Stimulated activated naive B cell treated with anti-CD40 and anti-IgM and Interleukin-4, amounts not matched to agents 10 μg/mL and 1 μg/mL and 100 μg/mL, for 72 hours (primary cell): ENCODE results near the gene RBM15B.
"Not testable (repeated sequence)": the region's sequence is repeated elsewhere in the genome, so short reads cannot be mapped to it uniquely, and the experiment has no call there.

Experiments used
- ATAC-seq, 2 donors: fragments of 150-1000 bp; cut with Tn5 transposase; replicated peaks; 2 replicates each; pipeline ENCODE4 v1.10.0; 2021; ENCODE audit warnings: moderate library complexity in 1 of 2
- DNase-seq: peaks from one replicate; pipeline ENCODE4 v3.0.0; 2021
- H3K27ac Mint-ChIP-seq: one replicate; pipeline ENCODE4 v1.8.0; 2022; ENCODE audit warnings: mild to moderate bottlenecking, mixed read lengths
- H3K27me3 Mint-ChIP-seq, 2 donors: one replicate each; pipeline ENCODE4 v1.8.0; 2022; ENCODE audit warnings: mixed read lengths in 2 of 2
- H3K36me3 Mint-ChIP-seq, 2 donors: one replicate each; pipeline ENCODE4 v1.8.0; 2022; ENCODE audit warnings: mixed read lengths in 2 of 2, mild to moderate bottlenecking in 1 of 2
- H3K4me1 Mint-ChIP-seq, 2 donors: one replicate each; pipeline ENCODE4 v1.8.0; 2022; ENCODE audit warnings: mixed read lengths in 2 of 2, mild to moderate bottlenecking in 1 of 2
- H3K4me3 Mint-ChIP-seq, 2 donors: one replicate each; pipeline ENCODE4 v1.8.0; 2022; ENCODE audit warnings: mild to moderate bottlenecking in 2 of 2, mixed read lengths in 2 of 2, moderate library complexity in 1 of 2
- H3K9me3 Mint-ChIP-seq, 2 donors: one replicate each; pipeline ENCODE4 v1.8.0; 2022; ENCODE audit warnings: mixed read lengths in 2 of 2, mild to moderate bottlenecking in 1 of 2

The RBM15B gene

GRCh38 chr3:51384055-51384725 is 6.9 kb upstream of the RBM15B start:
- Mint-ChIP-seq H3K9me3 (no peaks in the 10 kb centered on the region), H3K4me3 (peak overlapping the region; percentile 95 to 96), H3K27me3 (peaks cover under 1 to 4% of the 10 kb centered on the region in 2 donors), H3K36me3 (peaks cover 12 to 27% of the 10 kb centered on the region in 2 donors), H3K4me1 (peaks cover 26 to 44% of the 10 kb centered on the region in 2 donors), H3K27ac (peak overlapping the region; percentile 98)
- peak; percentile 33 to 42 for ATAC-seq
- no peak for DNase-seq

GRCh38 chr3:51384726-51385473 is 6.2 kb upstream of the RBM15B start, which contains the start of gene MANF:
Gene MANF (plus strand): TSS chr3:51385291. CDS start chr3:51385343, 52 bp downstream.
- DNase-seq (peak; percentile 97), ATAC-seq (peak; percentile 97 to 98)
- Mint-ChIP-seq H3K4me1 (peaks cover 29 to 51% of the 10 kb centered on the region in 2 donors), H3K36me3 (peaks cover 18 to 33% of the 10 kb centered on the region in 2 donors), H3K4me3 (peak within 1 kb of the TSS; percentile 95 to 96), H3K27ac (peak within 1 kb of the TSS; percentile 98), H3K9me3 (no peaks in the 10 kb centered on the region), H3K27me3 (no peaks in the 10 kb centered on the region)

- no peak for DNase-seq
- peaks cover 36 to 59% of the 10 kb centered on the region in 2 donors for H3K4me1 Mint-ChIP-seq
These were observed 5.4 kb upstream of the RBM15B start for GRCh38 chr3:51385621-51386091.

GRCh38 chr3:51386159-51386851 is 4.8 kb upstream of the RBM15B start:
- peak overlapping the region; percentile 89 to 96 for H3K4me3 Mint-ChIP-seq
- DNase-seq (no peak), ATAC-seq (no peak)
- peaks cover 37 to 62% of the 10 kb centered on the region in 2 donors for H3K4me1 Mint-ChIP-seq
- H3K27ac Mint-ChIP-seq, result peak overlapping the region; percentile 87
- peaks cover 18 to 38% of the 10 kb centered on the region in 2 donors for H3K36me3 Mint-ChIP-seq
- H3K27me3 Mint-ChIP-seq, result no peaks in the 10 kb centered on the region
- no peaks in the 10 kb centered on the region for H3K9me3 Mint-ChIP-seq

More at GRCh38 chr3:51385621-51386091, 5.4 kb upstream of the RBM15B start:
- Mint-ChIP-seq H3K4me3 (peak overlapping the region; percentile 89 to 96), H3K27ac (peak overlapping the region; percentile 87), H3K36me3 (peaks cover 18 to 37% of the 10 kb centered on the region in 2 donors), H3K9me3 (no peaks in the 10 kb centered on the region), H3K27me3 (no peaks in the 10 kb centered on the region)
- no peak for ATAC-seq

- H3K9me3 Mint-ChIP-seq, result no peaks in the 10 kb centered on the region
- peaks cover 20 to 38% of the 10 kb centered on the region in 2 donors for H3K36me3 Mint-ChIP-seq
- ATAC-seq, result no peak
- peaks cover 37 to 62% of the 10 kb centered on the region in 2 donors for H3K4me1 Mint-ChIP-seq
- H3K27ac Mint-ChIP-seq, result peak overlapping the region; percentile 87
- DNase-seq, result no peak
- peak overlapping the region; percentile 89 to 96 for H3K4me3 Mint-ChIP-seq
- H3K27me3 Mint-ChIP-seq, result no peaks in the 10 kb centered on the region
These were observed 4.2 kb upstream of the RBM15B start for GRCh38 chr3:51386852-51387229.

- H3K27ac Mint-ChIP-seq, H3K9me3 Mint-ChIP-seq, ATAC-seq, DNase-seq, H3K27me3 Mint-ChIP-seq: not testable (repeated sequence)
- Mint-ChIP-seq H3K4me3 (peak overlapping the region; percentile 2 to 89), H3K4me1 (peaks cover 38 to 62% of the 10 kb centered on the region in 2 donors), H3K36me3 (peaks cover 20 to 35% of the 10 kb centered on the region in 2 donors)
These were observed 3.8 kb upstream of the RBM15B start for GRCh38 chr3:51387281-51387680.

- ATAC-seq (no peak), DNase-seq (no peak)
- Mint-ChIP-seq H3K36me3 (peaks cover 28 to 43% of the 10 kb centered on the region in 2 donors), H3K4me3 (peak overlapping the region in 1 of 2 donors; percentile 25), H3K27ac (no peak overlapping the region), H3K4me1 (peaks cover 42 to 65% of the 10 kb centered on the region in 2 donors), H3K9me3 (no peaks in the 10 kb centered on the region), H3K27me3 (no peaks in the 10 kb centered on the region)
These were observed 2.6 kb upstream of the RBM15B start for GRCh38 chr3:51388286-51389029.

GRCh38 chr3:51389423-51390183 is 1.5 kb upstream of the RBM15B start:
- no peak for ATAC-seq
- DNase-seq, result no peak
- peaks cover 49 to 76% of the 10 kb centered on the region in 2 donors for H3K4me1 Mint-ChIP-seq
- no peaks in the 10 kb centered on the region for H3K27me3 Mint-ChIP-seq
- peaks cover 35 to 52% of the 10 kb centered on the region in 2 donors for H3K36me3 Mint-ChIP-seq
- H3K9me3 Mint-ChIP-seq, result no peaks in the 10 kb centered on the region
- H3K4me3 Mint-ChIP-seq, result no peak overlapping the region
- H3K27ac Mint-ChIP-seq, result peak overlapping the region; percentile 76

- Mint-ChIP-seq H3K36me3 (peaks cover 42 to 60% of the 10 kb centered on the region in 2 donors), H3K27me3 (no peaks in the 10 kb centered on the region), H3K27ac (peak overlapping the region; percentile 86), H3K9me3 (no peaks in the 10 kb centered on the region), H3K4me1 (peaks cover 56 to 85% of the 10 kb centered on the region in 2 donors), H3K4me3 (peak overlapping the region; percentile 66 to 87)
- DNase-seq, result no peak
- ATAC-seq, result peak; percentile 8
These were observed 625 bp upstream of the RBM15B start for GRCh38 chr3:51390246-51391074.

- peaks cover 37 to 60% of the 10 kb centered on the region in 2 donors for H3K36me3 Mint-ChIP-seq
These were observed 675 bp downstream of the RBM15B start for GRCh38 chr3:51391566-51392354.

GRCh38 chr3:51392355-51393133 is 1.5 kb downstream of the RBM15B start:
- no peak for ATAC-seq
- DNase-seq, result no peak
- peaks cover 52 to 79% of the 10 kb centered on the region in 2 donors for H3K4me1 Mint-ChIP-seq
- peaks cover 37 to 64% of the 10 kb centered on the region in 2 donors for H3K36me3 Mint-ChIP-seq
- H3K27me3 Mint-ChIP-seq, result no peaks in the 10 kb centered on the region
- peak overlapping the region; percentile 93 for H3K27ac Mint-ChIP-seq
- H3K9me3 Mint-ChIP-seq, result no peaks in the 10 kb centered on the region
- H3K4me3 Mint-ChIP-seq, result peak overlapping the region; percentile 86 to 87

More at GRCh38 chr3:51391566-51392354, 675 bp downstream of the RBM15B start:
- Mint-ChIP-seq H3K9me3 (no peaks in the 10 kb centered on the region), H3K4me3 (peak overlapping the region; percentile 86 to 87), H3K27me3 (no peaks in the 10 kb centered on the region), H3K27ac (peak overlapping the region; percentile 93), H3K4me1 (peaks cover 55 to 85% of the 10 kb centered on the region in 2 donors)
- DNase-seq (peak; percentile 29), ATAC-seq (peak; percentile 14 to 33)
